ENCODE data around the gene RB1.
"Not testable (repeated sequence)": the region's sequence is repeated elsewhere in the genome, so short reads cannot be mapped to it uniquely, and the experiment has no call there.

RB1 gene

GRCh38 chr13:48446464-48446863 lies 142.9 kb downstream of the RB1 start:
- Histone ChIP-seq H3K27me3 (ENCODE audit: control insufficient read depth, insufficient read depth, low read length) (no peaks in the 10 kb centered on the region), H3K36me3 (ENCODE audit: control insufficient read depth, insufficient read depth, low read length) (no peaks in the 10 kb centered on the region), H3K9ac (ENCODE audit: low read length) (no peak overlapping the region), H3K4me1 (ENCODE audit: control insufficient read depth, insufficient read depth, low read length) (no peaks in the 10 kb centered on the region), H3K9me3 (ENCODE audit: control insufficient read depth, low read length) (no peaks in the 10 kb centered on the region), H3K4me3 (ENCODE audit: low read length) (no peak overlapping the region)

GRCh38 chr13:48448285-48448958 lies 144.9 kb downstream of the RB1 start:
- Histone ChIP-seq H3K9me3 (ENCODE audit: control insufficient read depth, low read length) (no peaks in the 10 kb centered on the region), H3K27me3 (ENCODE audit: control insufficient read depth, insufficient read depth, low read length) (no peaks in the 10 kb centered on the region), H3K36me3 (ENCODE audit: control insufficient read depth, insufficient read depth, low read length) (no peaks in the 10 kb centered on the region), H3K9ac (ENCODE audit: low read length) (no peak overlapping the region), H3K4me1 (ENCODE audit: control insufficient read depth, insufficient read depth, low read length) (no peaks in the 10 kb centered on the region), H3K4me3 (ENCODE audit: low read length) (no peak overlapping the region)

DNA sequence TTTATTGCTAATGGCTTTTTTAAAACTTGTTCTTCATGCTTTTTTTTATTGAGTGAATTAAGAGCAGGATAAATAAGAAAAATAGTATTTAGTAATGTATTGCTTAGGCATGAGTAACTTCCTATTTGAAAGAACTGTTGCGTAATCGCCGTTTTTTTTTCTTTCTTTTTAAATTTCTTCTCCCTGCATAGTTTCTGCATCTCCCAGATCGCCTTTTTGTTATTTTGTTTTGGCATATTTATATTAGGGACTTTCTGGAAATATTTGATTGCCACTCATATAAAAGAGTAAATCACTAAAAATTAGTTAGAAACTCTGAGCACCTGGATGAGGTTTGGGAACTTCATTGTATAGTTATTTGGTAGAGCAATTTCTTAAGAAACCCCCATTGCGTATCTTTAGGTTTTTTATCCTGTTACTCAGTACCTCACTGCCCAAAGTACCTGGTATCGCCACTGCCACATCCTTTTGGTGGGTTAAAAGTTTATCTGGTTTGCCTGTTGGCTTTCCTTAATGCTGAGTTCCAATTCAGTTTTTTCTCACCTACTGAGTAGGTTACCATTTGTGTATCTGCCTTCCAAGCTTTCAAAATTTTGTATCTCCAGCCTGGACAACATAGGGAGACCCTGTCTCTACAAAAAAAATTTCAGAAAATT lies 145.5 kb downstream of the RB1 start:
- no peaks in the 10 kb centered on the region for H3K9me3 ChIP-seq (ENCODE audit: control insufficient read depth, low read length)
- H3K9ac ChIP-seq (ENCODE audit: low read length) = no peak overlapping the region
- H3K4me1 ChIP-seq (ENCODE audit: control insufficient read depth, insufficient read depth, low read length) = no peaks in the 10 kb centered on the region
- H3K27me3 ChIP-seq (ENCODE audit: control insufficient read depth, insufficient read depth, low read length) = no peaks in the 10 kb centered on the region
- no peak overlapping the region for H3K4me3 ChIP-seq (ENCODE audit: low read length)
- no peaks in the 10 kb centered on the region for H3K36me3 ChIP-seq (ENCODE audit: control insufficient read depth, insufficient read depth, low read length)

GRCh38 chr13:48449656-48450055 lies 146.1 kb downstream of the RB1 start:
- Histone ChIP-seq H3K9ac (ENCODE audit: low read length) (no peak overlapping the region), H3K9me3 (ENCODE audit: control insufficient read depth, low read length) (no peaks in the 10 kb centered on the region), H3K4me3 (ENCODE audit: low read length) (no peak overlapping the region)

GRCh38 chr13:48451196-48451595 lies 147.6 kb downstream of the RB1 start:
- not testable (repeated sequence) for H3K9me3 ChIP-seq (ENCODE audit: control insufficient read depth, low read length); H3K36me3 ChIP-seq (ENCODE audit: control insufficient read depth, insufficient read depth, low read length); H3K4me1 ChIP-seq (ENCODE audit: control insufficient read depth, insufficient read depth, low read length); H3K9ac ChIP-seq (ENCODE audit: low read length); H3K4me3 ChIP-seq (ENCODE audit: low read length); H3K27me3 ChIP-seq (ENCODE audit: control insufficient read depth, insufficient read depth, low read length)

More at GRCh38 chr13:48449656-48450055, 146.1 kb downstream of the RB1 start:
- no peaks in the 10 kb centered on the region for H3K27me3 ChIP-seq (ENCODE audit: control insufficient read depth, insufficient read depth, low read length)
- no peaks in the 10 kb centered on the region for H3K4me1 ChIP-seq (ENCODE audit: control insufficient read depth, insufficient read depth, low read length)
- H3K36me3 ChIP-seq (ENCODE audit: control insufficient read depth, insufficient read depth, low read length) = no peaks in the 10 kb centered on the region

DNA sequence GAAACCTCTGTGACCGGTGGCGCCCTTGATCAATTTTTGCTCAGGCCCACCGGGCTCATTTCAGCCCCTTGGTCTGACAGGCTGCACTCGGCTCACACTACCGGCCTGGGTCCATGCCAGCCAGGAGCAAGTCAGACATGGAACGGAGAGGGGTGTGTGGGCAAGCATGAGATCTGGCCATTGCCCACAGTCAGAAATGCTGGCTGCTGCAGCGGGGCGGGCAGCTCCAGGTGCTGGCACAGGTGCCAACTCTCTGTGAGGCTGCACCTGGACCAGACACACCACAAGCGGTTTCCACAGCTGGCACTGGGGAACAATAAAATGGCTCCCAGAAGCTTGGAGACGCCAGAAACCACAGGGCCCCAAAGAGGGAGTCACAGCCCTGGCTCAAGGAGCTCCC lies 153.0 kb downstream of the RB1 start:
- Histone ChIP-seq H3K9ac (ENCODE audit: low read length) (no peak overlapping the region), H3K4me3 (ENCODE audit: low read length) (no peak overlapping the region), H3K27me3 (ENCODE audit: control insufficient read depth, insufficient read depth, low read length) (no peaks in the 10 kb centered on the region), H3K36me3 (ENCODE audit: control insufficient read depth, insufficient read depth, low read length) (no peaks in the 10 kb centered on the region), H3K9me3 (ENCODE audit: control insufficient read depth, low read length) (no peaks in the 10 kb centered on the region), H3K4me1 (ENCODE audit: control insufficient read depth, insufficient read depth, low read length) (no peaks in the 10 kb centered on the region)

GRCh38 chr13:48457578-48458242 lies 154.2 kb downstream of the RB1 start:
- Histone ChIP-seq H3K27me3 (ENCODE audit: control insufficient read depth, insufficient read depth, low read length) (no peaks in the 10 kb centered on the region), H3K4me1 (ENCODE audit: control insufficient read depth, insufficient read depth, low read length) (no peaks in the 10 kb centered on the region), H3K9me3 (ENCODE audit: control insufficient read depth, low read length) (no peaks in the 10 kb centered on the region), H3K4me3 (ENCODE audit: low read length) (no peak overlapping the region), H3K36me3 (ENCODE audit: control insufficient read depth, insufficient read depth, low read length) (no peaks in the 10 kb centered on the region), H3K9ac (ENCODE audit: low read length) (no peak overlapping the region)

DNA sequence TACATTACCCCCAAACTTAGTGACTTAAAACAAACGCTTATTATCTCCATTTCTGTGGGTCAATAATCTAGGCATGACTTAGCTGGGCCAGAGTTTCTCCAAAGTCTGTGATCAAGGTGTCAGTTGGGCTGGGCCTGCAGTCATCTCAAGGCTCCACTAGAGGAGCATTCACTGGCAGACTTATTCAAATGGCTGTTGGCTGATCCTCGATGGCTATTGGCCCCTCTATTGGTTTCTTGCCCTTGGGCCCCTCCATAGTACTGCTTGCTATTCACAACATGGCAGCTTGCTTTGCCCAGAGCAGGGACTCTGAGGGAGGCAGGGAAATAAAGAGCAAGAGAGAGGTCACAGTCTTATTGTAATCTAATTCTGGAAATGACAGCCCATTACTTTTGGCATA lies 171.7 kb downstream of the RB1 start:
- no peak overlapping the region for H3K9ac ChIP-seq (ENCODE audit: low read length)
- no peaks in the 10 kb centered on the region for H3K9me3 ChIP-seq (ENCODE audit: control insufficient read depth, low read length)
- no peak overlapping the region for H3K4me3 ChIP-seq (ENCODE audit: low read length)
- H3K27me3 ChIP-seq (ENCODE audit: control insufficient read depth, insufficient read depth, low read length) = no peaks in the 10 kb centered on the region
- H3K36me3 ChIP-seq (ENCODE audit: control insufficient read depth, insufficient read depth, low read length) = no peaks in the 10 kb centered on the region
- no peaks in the 10 kb centered on the region for H3K4me1 ChIP-seq (ENCODE audit: control insufficient read depth, insufficient read depth, low read length)

GRCh38 chr13:48476215-48476614 lies 172.7 kb downstream of the RB1 start:
- Histone ChIP-seq H3K27me3 (ENCODE audit: control insufficient read depth, insufficient read depth, low read length) (no peaks in the 10 kb centered on the region), H3K36me3 (ENCODE audit: control insufficient read depth, insufficient read depth, low read length) (no peaks in the 10 kb centered on the region), H3K4me3 (ENCODE audit: low read length) (no peak overlapping the region), H3K4me1 (ENCODE audit: control insufficient read depth, insufficient read depth, low read length) (no peaks in the 10 kb centered on the region), H3K9ac (ENCODE audit: low read length) (no peak overlapping the region), H3K9me3 (ENCODE audit: control insufficient read depth, low read length) (no peaks in the 10 kb centered on the region)

- H3K9ac ChIP-seq (ENCODE audit: low read length) = no peak overlapping the region
- no peaks in the 10 kb centered on the region for H3K4me1 ChIP-seq (ENCODE audit: control insufficient read depth, insufficient read depth, low read length)
- no peaks in the 10 kb centered on the region for H3K27me3 ChIP-seq (ENCODE audit: control insufficient read depth, insufficient read depth, low read length)
- no peaks in the 10 kb centered on the region for H3K36me3 ChIP-seq (ENCODE audit: control insufficient read depth, insufficient read depth, low read length)
- H3K9me3 ChIP-seq (ENCODE audit: control insufficient read depth, low read length) = no peaks in the 10 kb centered on the region
- no peak overlapping the region for H3K4me3 ChIP-seq (ENCODE audit: low read length)
These were observed 173.1 kb downstream of the RB1 start for GRCh38 chr13:48476686-48477085.

GRCh38 chr13:48477191-48477855 lies 173.8 kb downstream of the RB1 start:
- peaks cover under 1% of the 10 kb centered on the region for H3K4me1 ChIP-seq (ENCODE audit: control insufficient read depth, insufficient read depth, low read length)
- no peaks in the 10 kb centered on the region for H3K36me3 ChIP-seq (ENCODE audit: control insufficient read depth, insufficient read depth, low read length)
- no peaks in the 10 kb centered on the region for H3K27me3 ChIP-seq (ENCODE audit: control insufficient read depth, insufficient read depth, low read length)
- H3K9ac ChIP-seq (ENCODE audit: low read length) = no peak overlapping the region
- H3K4me3 ChIP-seq (ENCODE audit: low read length) = no peak overlapping the region
- no peaks in the 10 kb centered on the region for H3K9me3 ChIP-seq (ENCODE audit: control insufficient read depth, low read length)

DNA sequence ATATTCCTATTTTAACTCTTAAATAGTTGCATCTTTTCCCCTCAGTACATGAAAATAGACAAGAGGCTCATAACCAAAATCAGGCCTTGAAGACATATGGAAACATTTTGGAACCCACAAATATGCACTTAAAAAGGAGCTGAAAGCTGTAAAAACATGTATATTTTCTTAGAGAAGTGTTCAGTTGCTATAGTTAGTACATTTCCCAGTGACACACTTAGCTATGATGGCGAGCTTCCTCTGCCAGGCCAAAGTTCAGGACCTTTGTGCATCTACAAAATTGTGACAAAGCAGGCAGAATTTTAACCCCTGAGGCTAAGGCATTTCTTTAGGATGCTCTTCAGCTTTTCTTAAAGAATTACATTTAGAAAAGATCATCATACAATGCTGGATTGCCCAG lies 174.8 kb downstream of the RB1 start:
- no peaks in the 10 kb centered on the region for H3K9me3 ChIP-seq (ENCODE audit: control insufficient read depth, low read length)
- H3K27me3 ChIP-seq (ENCODE audit: control insufficient read depth, insufficient read depth, low read length) = no peaks in the 10 kb centered on the region
- no peak overlapping the region for H3K9ac ChIP-seq (ENCODE audit: low read length)
- H3K36me3 ChIP-seq (ENCODE audit: control insufficient read depth, insufficient read depth, low read length) = no peaks in the 10 kb centered on the region
- no peak overlapping the region for H3K4me3 ChIP-seq (ENCODE audit: low read length)
- H3K4me1 ChIP-seq (ENCODE audit: control insufficient read depth, insufficient read depth, low read length) = peaks cover 11% of the 10 kb centered on the region
